MM.1S (cell line): ENCODE data around the gene CEP85.

Experiments used
- DNase-seq: peaks from one replicate; pipeline ENCODE4 v3.0.0-alpha.2; 2015
- H2AFZ ChIP-seq: fragments of 300-600 bp; sonication (generic); 2 replicates; pipeline ENCODE4 v1.6.0; 2016; ENCODE audit warnings: antibody characterized with exemption, low read length
- H3F3A ChIP-seq: fragments of 300-600 bp; sonication (generic); 2 replicates; pipeline ENCODE4 v1.6.1; 2016; ENCODE audit warnings: mild to moderate bottlenecking, antibody characterized with exemption, low read length, moderate library complexity, mixed read lengths; ENCODE audit not compliant: insufficient read depth
- H3K27ac ChIP-seq: fragments of 300-600 bp; sonication (generic); 2 replicates; pipeline ENCODE4 v1.5.1; 2016; ENCODE audit warnings: mild to moderate bottlenecking, low read length
- H3K27me3 ChIP-seq: fragments of 300-600 bp; sonication (generic); replicated peaks from 2 replicates; pipeline ENCODE4 v1.6.0; 2016; ENCODE audit warnings: low read length; ENCODE audit not compliant: insufficient read depth
- H3K36me3 ChIP-seq: fragments of 300-600 bp; sonication (generic); replicated peaks from 2 replicates; pipeline ENCODE4 v1.6.1; 2016; ENCODE audit warnings: mild to moderate bottlenecking, low read length, mixed read lengths; ENCODE audit not compliant: insufficient read depth
- H3K4me1 ChIP-seq: fragments of 300-600 bp; sonication (generic); 2 replicates; pipeline ENCODE4 v1.6.1; 2016; ENCODE audit warnings: low read length, mixed read lengths
- H3K4me2 ChIP-seq: fragments of 300-600 bp; sonication (generic); 2 replicates; pipeline ENCODE4 v1.6.0; 2016; ENCODE audit warnings: low read depth, low read length
- H3K4me3 ChIP-seq: fragments of 300-600 bp; sonication (generic); 2 replicates; pipeline ENCODE4 v1.5.1; 2016; ENCODE audit warnings: low read length, mixed read lengths
- H3K79me2 ChIP-seq: fragments of 300-600 bp; sonication (generic); 2 replicates; pipeline ENCODE4 v1.6.1; 2016; ENCODE audit warnings: mixed run types, low read length, mixed read lengths
- H3K9ac ChIP-seq: fragments of 300-600 bp; sonication (generic); 2 replicates; pipeline ENCODE4 v1.6.1; 2016; ENCODE audit warnings: low read length, mixed read lengths
- H3K9me2 ChIP-seq: fragments of 300-600 bp; sonication (generic); replicated peaks from 2 replicates; pipeline ENCODE4 v1.6.1; 2016; ENCODE audit warnings: mild to moderate bottlenecking, low read length, mixed read lengths; ENCODE audit not compliant: insufficient read depth
- H3K9me3 ChIP-seq: fragments of 300-600 bp; sonication (generic); replicated peaks from 2 replicates; pipeline ENCODE4 v1.6.1; 2016; ENCODE audit warnings: mild to moderate bottlenecking, low read length, mixed read lengths; ENCODE audit not compliant: insufficient read depth
- H4K20me1 ChIP-seq: fragments of 300-600 bp; sonication (generic); 2 replicates; pipeline ENCODE4 v1.6.1; 2016; ENCODE audit warnings: mild to moderate bottlenecking, low read length, moderate library complexity, mixed read lengths; ENCODE audit not compliant: insufficient read depth
- EZH2 ChIP-seq: fragments of 300-600 bp; sonication (generic); optimal IDR thresholded peaks from 2 replicates; pipeline ENCODE3; 2017; ENCODE audit warnings: low read depth, mild to moderate bottlenecking, antibody characterized with exemption, low read length, mixed read lengths
- EZH2phosphoT487 ChIP-seq: fragments of 300-600 bp; sonication (generic); IDR thresholded peaks from 2 replicates; pipeline ENCODE4 v1.6.1; 2018; ENCODE audit warnings: antibody characterized with exemption, low read length
- TF ChIP-seq, protein P1 (sequence below): fragments of 300-600 bp; sonication (generic); IDR thresholded peaks from 2 replicates; pipeline ENCODE4 v1.5.1; 2016; ENCODE audit warnings: antibody characterized with exemption, low read length, mixed read lengths

CEP85 gene

DNA sequence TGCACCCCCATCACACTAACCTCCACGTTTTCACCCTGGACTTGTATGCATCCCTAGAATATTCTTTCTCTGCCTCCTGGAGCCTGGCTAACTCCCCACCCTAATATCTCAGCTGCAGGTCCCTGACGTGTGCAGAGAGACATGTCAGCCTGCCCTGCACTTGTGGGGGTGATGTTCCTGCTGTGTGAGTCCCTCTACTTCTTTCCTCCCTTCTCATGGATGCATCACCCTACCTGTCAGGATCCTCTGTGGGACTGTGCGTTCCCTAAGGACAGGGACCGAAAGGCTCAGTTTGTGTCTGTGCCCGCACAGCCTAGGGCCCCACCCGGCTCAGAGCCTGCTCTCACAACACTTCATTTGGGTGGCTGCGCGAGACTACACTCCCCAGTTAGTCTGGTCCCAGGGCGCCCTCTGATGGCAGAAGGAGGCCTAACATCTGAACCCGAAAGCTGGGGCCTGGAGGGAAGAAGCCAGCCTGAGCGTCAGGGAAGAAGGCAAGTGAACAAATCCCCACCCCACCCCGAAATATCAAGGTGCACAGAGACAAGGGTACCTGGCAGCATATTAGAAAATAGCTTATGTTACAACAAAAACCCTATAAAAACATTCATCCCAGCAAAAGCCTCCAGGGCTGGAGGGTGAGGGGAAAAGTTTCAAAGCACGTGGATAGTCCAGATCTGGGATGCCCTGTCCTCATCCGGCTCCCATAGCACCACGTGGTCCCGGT, 87.5 kb downstream of the CEP85 start:
- H2AFZ ChIP-seq, result peak overlapping the region; percentile 16; the same call in 1 of the 2 replicates
- TF ChIP-seq, protein P1, sequence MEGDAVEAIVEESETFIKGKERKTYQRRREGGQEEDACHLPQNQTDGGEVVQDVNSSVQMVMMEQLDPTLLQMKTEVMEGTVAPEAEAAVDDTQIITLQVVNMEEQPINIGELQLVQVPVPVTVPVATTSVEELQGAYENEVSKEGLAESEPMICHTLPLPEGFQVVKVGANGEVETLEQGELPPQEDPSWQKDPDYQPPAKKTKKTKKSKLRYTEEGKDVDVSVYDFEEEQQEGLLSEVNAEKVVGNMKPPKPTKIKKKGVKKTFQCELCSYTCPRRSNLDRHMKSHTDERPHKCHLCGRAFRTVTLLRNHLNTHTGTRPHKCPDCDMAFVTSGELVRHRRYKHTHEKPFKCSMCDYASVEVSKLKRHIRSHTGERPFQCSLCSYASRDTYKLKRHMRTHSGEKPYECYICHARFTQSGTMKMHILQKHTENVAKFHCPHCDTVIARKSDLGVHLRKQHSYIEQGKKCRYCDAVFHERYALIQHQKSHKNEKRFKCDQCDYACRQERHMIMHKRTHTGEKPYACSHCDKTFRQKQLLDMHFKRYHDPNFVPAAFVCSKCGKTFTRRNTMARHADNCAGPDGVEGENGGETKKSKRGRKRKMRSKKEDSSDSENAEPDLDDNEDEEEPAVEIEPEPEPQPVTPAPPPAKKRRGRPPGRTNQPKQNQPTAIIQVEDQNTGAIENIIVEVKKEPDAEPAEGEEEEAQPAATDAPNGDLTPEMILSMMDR, result peak; percentile 94
- TF ChIP-seq EZH2phosphoT487, result no peak

GRCh38 chr1:26322042-26322331, 88.0 kb downstream of the CEP85 start:
- H3K9me2 ChIP-seq, result no peaks in the 10 kb centered on the region
- no peak for DNase-seq
- H3K4me3 ChIP-seq, result no peak overlapping the region
- H3K9me3 ChIP-seq, result no peaks in the 10 kb centered on the region
- no peak overlapping the region for H3K4me2 ChIP-seq
- no peaks in the 10 kb centered on the region for H4K20me1 ChIP-seq
- no peak overlapping the region for H2AFZ ChIP-seq
- no peaks in the 10 kb centered on the region for H3K79me2 ChIP-seq
- H3K36me3 ChIP-seq, result no peaks in the 10 kb centered on the region
- H3F3A ChIP-seq, result no peaks in the 10 kb centered on the region
- H3K4me1 ChIP-seq, result peaks cover 10% of the 10 kb centered on the region
- no peaks in the 10 kb centered on the region for H3K27me3 ChIP-seq
- TF ChIP-seq, protein P1, result no peak
- no peak for TF ChIP-seq EZH2
- TF ChIP-seq EZH2phosphoT487, result no peak
- H3K27ac ChIP-seq, result no peak overlapping the region
- no peak overlapping the region for H3K9ac ChIP-seq

More for the DNA sequence above, 87.5 kb downstream of the CEP85 start:
- Histone ChIP-seq H3K9me3 (no peaks in the 10 kb centered on the region), H3K4me1 (peaks cover 12% of the 10 kb centered on the region), H4K20me1 (no peaks in the 10 kb centered on the region), H3K27me3 (no peaks in the 10 kb centered on the region), H3K9me2 (no peaks in the 10 kb centered on the region), H3K36me3 (no peaks in the 10 kb centered on the region), H3K79me2 (no peaks in the 10 kb centered on the region), H3K27ac (no peak overlapping the region), H3K9ac (no peak overlapping the region), H3K4me3 (no peak overlapping the region), H3K4me2 (no peak overlapping the region), H3F3A (no peaks in the 10 kb centered on the region)
- DNase-seq, result peak; percentile 83

- Histone ChIP-seq H3F3A (no peaks in the 10 kb centered on the region), H3K27ac (no peak overlapping the region), H4K20me1 (no peaks in the 10 kb centered on the region), H3K27me3 (no peaks in the 10 kb centered on the region), H3K79me2 (no peaks in the 10 kb centered on the region), H3K9me3 (no peaks in the 10 kb centered on the region), H2AFZ (no peak overlapping the region), H3K4me2 (no peak overlapping the region), H3K4me1 (peaks cover 4% of the 10 kb centered on the region), H3K9me2 (no peaks in the 10 kb centered on the region), H3K9ac (no peak overlapping the region), H3K4me3 (no peak overlapping the region), H3K36me3 (no peaks in the 10 kb centered on the region)
- DNase-seq, result no peak
- TF ChIP-seq EZH2 (no peak), EZH2phosphoT487 (no peak)
- TF ChIP-seq, protein P1, result no peak
Measured at GRCh38 chr1:26323382-26323781, 89.4 kb downstream of the CEP85 start.
